OCI-LY7 (cell line): ENCODE measurements around the gene MEF2D.

Experiments used
- EZH2phosphoT487 ChIP-seq: fragments of 200-600 bp; sonication (generic); IDR thresholded peaks from 2 replicates; pipeline ENCODE4 v1.6.1; 2018; ENCODE audit warnings: low read depth, borderline replicate concordance, mild to moderate bottlenecking, mixed run types, antibody characterized with exemption, low read length, moderate library complexity, mixed read lengths
- TF ChIP-seq, protein P1 (sequence below): fragments of 200-600 bp; sonication (generic); conservative IDR thresholded peaks from 2 replicates; pipeline ENCODE4 v1.5.1; 2014; ENCODE audit warnings: mild to moderate bottlenecking, antibody characterized with exemption, low read length, moderate library complexity, mixed read lengths

DNA sequence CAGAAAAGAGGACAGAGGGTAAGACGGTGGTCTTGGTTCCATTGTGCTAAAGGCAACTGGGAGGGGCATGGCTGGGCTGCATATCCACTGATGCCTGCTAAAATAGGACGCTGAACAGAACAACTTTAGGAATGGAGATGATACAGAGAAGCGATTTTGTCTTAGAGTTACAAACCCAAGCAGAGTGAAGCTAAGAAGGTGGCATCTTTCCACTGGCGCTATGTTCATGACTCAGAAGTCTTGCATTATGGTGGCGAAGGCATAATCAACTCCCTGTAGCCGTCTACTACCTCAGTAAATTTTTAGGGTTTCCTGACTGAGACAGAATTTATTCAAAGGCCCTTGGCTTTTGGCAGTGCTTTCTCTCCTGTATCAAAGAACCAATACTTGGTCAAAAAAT is 57.3 kb downstream of the MEF2D start:
- TF ChIP-seq, protein P1, sequence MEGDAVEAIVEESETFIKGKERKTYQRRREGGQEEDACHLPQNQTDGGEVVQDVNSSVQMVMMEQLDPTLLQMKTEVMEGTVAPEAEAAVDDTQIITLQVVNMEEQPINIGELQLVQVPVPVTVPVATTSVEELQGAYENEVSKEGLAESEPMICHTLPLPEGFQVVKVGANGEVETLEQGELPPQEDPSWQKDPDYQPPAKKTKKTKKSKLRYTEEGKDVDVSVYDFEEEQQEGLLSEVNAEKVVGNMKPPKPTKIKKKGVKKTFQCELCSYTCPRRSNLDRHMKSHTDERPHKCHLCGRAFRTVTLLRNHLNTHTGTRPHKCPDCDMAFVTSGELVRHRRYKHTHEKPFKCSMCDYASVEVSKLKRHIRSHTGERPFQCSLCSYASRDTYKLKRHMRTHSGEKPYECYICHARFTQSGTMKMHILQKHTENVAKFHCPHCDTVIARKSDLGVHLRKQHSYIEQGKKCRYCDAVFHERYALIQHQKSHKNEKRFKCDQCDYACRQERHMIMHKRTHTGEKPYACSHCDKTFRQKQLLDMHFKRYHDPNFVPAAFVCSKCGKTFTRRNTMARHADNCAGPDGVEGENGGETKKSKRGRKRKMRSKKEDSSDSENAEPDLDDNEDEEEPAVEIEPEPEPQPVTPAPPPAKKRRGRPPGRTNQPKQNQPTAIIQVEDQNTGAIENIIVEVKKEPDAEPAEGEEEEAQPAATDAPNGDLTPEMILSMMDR: no peak
- TF ChIP-seq EZH2phosphoT487: no peak
